Peyer's patch (tissue), 4 donors: ENCODE results near the gene SEMA3B.

Experiments used
- CTCF ChIP-seq, 6 experiments: fragments of 450-650 bp in 4 of 6; fragments of 200-600 bp in 2 of 6; sonication (generic) in 1 of 6; IDR thresholded peaks; one replicate each; pipeline ENCODE4 v1.5.1; 2017 to 2019; ENCODE audit warnings: antibody characterized with exemption in 6 of 6, mild to moderate bottlenecking in 3 of 6, moderate library complexity in 1 of 6
- POLR2A ChIP-seq, 2 donors: fragments of 450-650 bp; IDR thresholded peaks; one replicate each; pipeline ENCODE4 v1.5.1; 2017; ENCODE audit warnings: antibody characterized with exemption in 2 of 2, mild to moderate bottlenecking in 2 of 2, moderate library complexity in 2 of 2

GRCh38 chr3:50275141-50275995 lies 6.4 kb downstream of the SEMA3B start:
- TF ChIP-seq CTCF (IDR thresholded peaks at IDR 0.05) (no peak), POLR2A (IDR thresholded peaks at IDR 0.05) (no peak)
